ENCODE results near the gene MBD3L1. TPM values are rescaled to one million over a fixed set of nuclear protein-coding genes. Genes with fewer than 3 reads are reported as not detected.

MBD3L1 gene
- total RNA-seq, 1 donor from 2014 or later: not detected

GRCh38 chr19:8815780-8816179 is 16.4 kb upstream of the MBD3L1 start:
- peaks cover 99 to 100% of the 10 kb centered on the region in 2 donors for H3K36me3 ChIP-seq
- peaks cover 92 to 96% of the 10 kb centered on the region in 2 donors for H3K9me3 ChIP-seq
- H3K27ac ChIP-seq: no peak overlapping the region
- intact Hi-C loops (cut with DNase I): no loop called here
- no peaks in the 10 kb centered on the region for H3K4me1 ChIP-seq
- TF ChIP-seq CTCF (IDR thresholded peaks at IDR 0.05): no peak
- no peak for DNase-seq (ENCODE audit: low spot score in 2 of 2)
- no peaks in the 10 kb centered on the region for H3K27me3 ChIP-seq
- H3K4me3 ChIP-seq: peak overlapping the region in 1 of 2 donors; percentile 19

- Histone ChIP-seq H3K27me3 (no peaks in the 10 kb centered on the region), H3K27ac (no peak overlapping the region), H3K9me3 (peaks cover 50 to 62% of the 10 kb centered on the region in 2 donors), H3K4me1 (no peaks in the 10 kb centered on the region), H3K36me3 (peaks cover 96 to 100% of the 10 kb centered on the region in 2 donors), H3K4me3 (no peak overlapping the region)
- intact Hi-C loops (cut with DNase I): no loop called here
- no peak for TF ChIP-seq CTCF (IDR thresholded peaks at IDR 0.05)
- no peak for DNase-seq (ENCODE audit: low spot score in 2 of 2)
Observed at GRCh38 chr19:8820234-8820633, 11.9 kb upstream of the MBD3L1 start.

GRCh38 chr19:8821748-8822241 is 10.4 kb upstream of the MBD3L1 start:
- Histone ChIP-seq H3K36me3 (peaks cover 80 to 99% of the 10 kb centered on the region in 2 donors), H3K27me3 (no peaks in the 10 kb centered on the region), H3K9me3 (peaks cover 36 to 46% of the 10 kb centered on the region in 2 donors), H3K4me1 (no peaks in the 10 kb centered on the region), H3K27ac (no peak overlapping the region), H3K4me3 (no peak overlapping the region)
- intact Hi-C loops (cut with DNase I): no loop called here
- no peak for TF ChIP-seq CTCF (IDR thresholded peaks at IDR 0.05)
- DNase-seq (ENCODE audit: low spot score in 2 of 2): no peak

- Histone ChIP-seq H3K27ac (no peak overlapping the region), H3K36me3 (peaks cover 35 to 76% of the 10 kb centered on the region in 2 donors), H3K4me3 (no peak overlapping the region), H3K9me3 (peaks cover 0 to 6% of the 10 kb centered on the region in 2 donors), H3K27me3 (no peaks in the 10 kb centered on the region), H3K4me1 (peaks cover 0 to 5% of the 10 kb centered on the region in 2 donors)
- intact Hi-C loops (cut with DNase I): no loop called here
- TF ChIP-seq CTCF (IDR thresholded peaks at IDR 0.05): no peak
- no peak for DNase-seq (ENCODE audit: low spot score in 2 of 2)
Observed at GRCh38 chr19:8826371-8826770, 5.8 kb upstream of the MBD3L1 start.

- no peaks in the 10 kb centered on the region for H3K27me3 ChIP-seq
- H3K4me1 ChIP-seq: peaks cover 0 to 8% of the 10 kb centered on the region in 2 donors
- H3K27ac ChIP-seq: no peak overlapping the region
- intact Hi-C loops (cut with DNase I): no loop called here
- H3K4me3 ChIP-seq: no peak overlapping the region
- DNase-seq (ENCODE audit: low spot score in 2 of 2): no peak
- H3K36me3 ChIP-seq: peaks cover 26 to 67% of the 10 kb centered on the region in 2 donors
- no peak for TF ChIP-seq CTCF (IDR thresholded peaks at IDR 0.05)
- H3K9me3 ChIP-seq: no peaks in the 10 kb centered on the region
Observed at GRCh38 chr19:8827277-8827676, 4.9 kb upstream of the MBD3L1 start.

- H3K9me3 ChIP-seq: no peaks in the 10 kb centered on the region
- intact Hi-C loops (cut with DNase I): loop anchor here (5.0 to 10.0 kb wide), 3 partner anchors 311 to 843 kb away; partner anchors contain the start of genes ZNF317, ZNF559 and ZNF562
- peaks cover 0 to 26% of the 10 kb centered on the region in 2 donors for H3K36me3 ChIP-seq
- H3K4me1 ChIP-seq: peaks cover 0 to 8% of the 10 kb centered on the region in 2 donors
- H3K4me3 ChIP-seq: peak overlapping the region; percentile 89 to 98
- DNase-seq (ENCODE audit: low spot score in 2 of 2): no peak
- no peaks in the 10 kb centered on the region for H3K27me3 ChIP-seq
- H3K27ac ChIP-seq: peak overlapping the region; percentile 88 to 98
- TF ChIP-seq CTCF (IDR thresholded peaks at IDR 0.05): no peak
Observed at GRCh38 chr19:8831373-8831772, 804 bp upstream of the MBD3L1 start.
